RKO (cell line): ENCODE data around the gene PRDM1.

Source experiments
- DNase-seq: peaks from one replicate; pipeline ENCODE4 v3.0.0-alpha.2; 2016; ENCODE audit warnings: low spot score

PRDM1 gene

GRCh38 chr6:106085984-106086813 lies at the start of gene PRDM1:
Gene PRDM1, plus strand, starts transcription at chr6:106086336. Its CDS starts 218 bp downstream, at chr6:106086554.
- DNase-seq, result peak; percentile 28

GRCh38 chr6:106037060-106037459 lies 49.1 kb upstream of the PRDM1 start:
- no peak for DNase-seq

GRCh38 chr6:106039897-106040592 lies 46.1 kb upstream of the PRDM1 start:
- DNase-seq, result no peak

GRCh38 chr6:106044151-106044550 lies 42.0 kb upstream of the PRDM1 start:
- DNase-seq, result no peak

- no peak for DNase-seq
These were observed 41.1 kb upstream of the PRDM1 start for GRCh38 chr6:106045077-106045476.

- no peak for DNase-seq
These were observed 39.9 kb upstream of the PRDM1 start for GRCh38 chr6:106046116-106046853.

GRCh38 chr6:106046854-106047200 lies 39.3 kb upstream of the PRDM1 start:
- no peak for DNase-seq

GRCh38 chr6:106048336-106048735 lies 37.8 kb upstream of the PRDM1 start:
- DNase-seq, result no peak

GRCh38 chr6:106050538-106050937 lies 35.6 kb upstream of the PRDM1 start:
- no peak for DNase-seq

- DNase-seq, result no peak
These were observed 34.9 kb upstream of the PRDM1 start for GRCh38 chr6:106051226-106051625.

- DNase-seq, result no peak
These were observed 32.5 kb upstream of the PRDM1 start for GRCh38 chr6:106053484-106054205.

GRCh38 chr6:106055489-106055888 lies 30.6 kb upstream of the PRDM1 start:
- no peak for DNase-seq

- no peak for DNase-seq
These were observed 29.9 kb upstream of the PRDM1 start for GRCh38 chr6:106056060-106056745.

GRCh38 chr6:106056746-106057390 lies 29.3 kb upstream of the PRDM1 start:
- DNase-seq, result no peak

- no peak for DNase-seq
These were observed 26.8 kb upstream of the PRDM1 start for GRCh38 chr6:106059331-106059730.

GRCh38 chr6:106060167-106060566 lies 26.0 kb upstream of the PRDM1 start:
- no peak for DNase-seq

GRCh38 chr6:106063448-106063850 lies 22.7 kb upstream of the PRDM1 start:
- DNase-seq, result no peak

GRCh38 chr6:106064142-106064541 lies 22.0 kb upstream of the PRDM1 start:
- no peak for DNase-seq

- DNase-seq, result no peak
These were observed 21.4 kb upstream of the PRDM1 start for GRCh38 chr6:106064756-106065155.

- DNase-seq, result no peak
These were observed 19.1 kb upstream of the PRDM1 start for GRCh38 chr6:106066989-106067388.

- no peak for DNase-seq
These were observed 16.7 kb upstream of the PRDM1 start for GRCh38 chr6:106069478-106069877.
